GM10248 (cell line): ENCODE measurements around the gene PRPH.

Source experiments
- CTCF ChIA-PET: fragments of 300-600 bp; sonication (Branson Sonifier 250); formaldehyde crosslinking; extraction: SDS; loops from one replicate; lab custom pipeline; 2021; ENCODE audit warnings: antibody characterized with exemption; lab: Yijun Ruan, JAX
- POLR2A ChIA-PET: fragments of 350-650 bp; sonication (Branson Sonifier 250); formaldehyde crosslinking; extraction: SDS; loops from one replicate; lab custom pipeline; 2020; ENCODE audit warnings: antibody characterized with exemption; lab: Yijun Ruan, JAX
- DNase-seq: peaks from one replicate; pipeline ENCODE4 v3.0.0; 2012; ENCODE audit errors: extremely low spot score
- CTCF ChIP-seq: IDR thresholded peaks from 2 replicates; pipeline ENCODE4 v1.5.1; 2012; ENCODE audit warnings: mild to moderate bottlenecking, low read depth; ENCODE audit errors: extremely low read depth, missing control alignments, control extremely low read depth

The PRPH gene

GRCh38 chr12:49259452-49259851, 35.5 kb upstream of the PRPH start:
- ChIA-PET CTCF (interaction anchor here (1.3 kb wide), 1 partner anchor 24 kb away, joined by 4 read pairs; no protein-coding TSS in a partner anchor), POLR2A (no interaction called here)
- no peak for DNase-seq
- no peak for TF ChIP-seq CTCF

GRCh38 chr12:49260166-49260565, 34.8 kb upstream of the PRPH start:
- ChIA-PET POLR2A (interaction anchor here (0.6 kb wide), 1 partner anchor 714 kb away, joined by 3 read pairs; no protein-coding TSS in a partner anchor), CTCF (interaction anchor here (0.9 to 1.4 kb wide), 3 partner anchors 15 to 25 kb away, joined by 3 to 5 read pairs (median 4); no protein-coding TSS in a partner anchor)
- no peak for TF ChIP-seq CTCF
- DNase-seq, result no peak

- POLR2A ChIA-PET, result interaction anchor here (0.6 kb wide), 1 partner anchor 713 kb away, joined by 3 read pairs; no protein-coding TSS in a partner anchor
- TF ChIP-seq CTCF, result no peak
- CTCF ChIA-PET, result interaction anchor here (0.9 to 1.4 kb wide), 3 partner anchors 14 to 25 kb away, joined by 3 to 5 read pairs (median 4); no protein-coding TSS in a partner anchor
- DNase-seq, result no peak
These were observed 34.2 kb upstream of the PRPH start for GRCh38 chr12:49260571-49261363.

- CTCF ChIA-PET, result interaction anchor here (1.0 kb wide), 1 partner anchor 17 kb away, joined by 3 read pairs; no protein-coding TSS in a partner anchor
- no peak for TF ChIP-seq CTCF
- POLR2A ChIA-PET, result no interaction called here
These were observed 33.2 kb upstream of the PRPH start for GRCh38 chr12:49261721-49262120.

GRCh38 chr12:49263400-49263763, 31.6 kb upstream of the PRPH start:
- no peak for TF ChIP-seq CTCF
- CTCF ChIA-PET, result interaction anchor here (0.9 to 2.9 kb wide), 13 partner anchors 8 to 360 kb away, joined by 3 to 12 read pairs (median 4); partner anchors contain the start of genes PRPF40B and TROAP
- POLR2A ChIA-PET, result no interaction called here
- no peak for DNase-seq

More at GRCh38 chr12:49261721-49262120, 33.2 kb upstream of the PRPH start:
- no peak for DNase-seq

- CTCF ChIA-PET, result interaction anchor here (1.0 to 2.9 kb wide), 11 partner anchors 9 to 359 kb away, joined by 3 to 12 read pairs (median 5); partner anchors contain the start of genes PRPF40B and TROAP
- peak; percentile 72 for DNase-seq
- no peak for TF ChIP-seq CTCF
- POLR2A ChIA-PET, result interaction anchor here (0.5 to 2.7 kb wide), 7 partner anchors 29 to 557 kb away, joined by 3 to 13 read pairs (median 5); partner anchors contain the start of genes PRPH, RHEBL1, TROAP and TUBA1B
These were observed 30.5 kb upstream of the PRPH start for GRCh38 chr12:49264466-49264872.
